PFSK-1 (cell line): Measurements from ENCODE around the gene CNKSR2.

Source experiments
- FOXP2 ChIP-seq: optimal IDR thresholded peaks from 2 replicates; pipeline ENCODE3; 2011; ENCODE audit warnings: borderline replicate concordance, control low read depth, inconsistent platforms; ENCODE audit not compliant: insufficient read depth; ENCODE audit errors: extremely low read length, extremely low read depth
- POLR2AphosphoS5 ChIP-seq: IDR thresholded peaks from 2 replicates; pipeline ENCODE4 v1.6.1; 2012; ENCODE audit warnings: low read depth, mild to moderate bottlenecking, control low read depth, low read length, moderate library complexity
- REST ChIP-seq, 2 experiments: IDR thresholded peaks; 2 replicates each; pipeline versions ENCODE4 v1.6.1 to v1.8.0; 2011 to 2012; ENCODE audit warnings: low read depth in 2 of 2, low read length in 2 of 2, control low read depth in 1 of 2, inconsistent platforms in 1 of 2, mild to moderate bottlenecking in 1 of 2, moderate library complexity in 1 of 2; ENCODE audit not compliant: insufficient read depth in 1 of 2
- SIN3A ChIP-seq: IDR thresholded peaks from 2 replicates; pipeline ENCODE4 v1.6.1; 2012; ENCODE audit warnings: mild to moderate bottlenecking, low read length, moderate library complexity, borderline replicate concordance; ENCODE audit not compliant: insufficient read depth
- TAF1 ChIP-seq: IDR thresholded peaks from 2 replicates; pipeline ENCODE4 v1.6.1; 2012; ENCODE audit warnings: low read length, control low read depth, borderline replicate concordance; ENCODE audit not compliant: insufficient read depth

CNKSR2 gene

GRCh38 chrX:21565025-21565424, 190.8 kb downstream of the CNKSR2 start:
- no peak for TF ChIP-seq SIN3A
- TF ChIP-seq FOXP2, result no peak
- no peak for TF ChIP-seq REST (IDR thresholded peaks at IDR 0.05; ENCODE audit: insufficient read depth in 1 of 2, low read depth in 2 of 2, low read length in 2 of 2)
- no peak for TF ChIP-seq POLR2AphosphoS5
- no peak for TF ChIP-seq TAF1

GRCh38 chrX:21574793-21575192, 200.6 kb downstream of the CNKSR2 start:
- TF ChIP-seq FOXP2 (no peak), REST (IDR thresholded peaks at IDR 0.05; ENCODE audit: insufficient read depth in 1 of 2, low read depth in 2 of 2, low read length in 2 of 2) (no peak), POLR2AphosphoS5 (no peak), TAF1 (no peak), SIN3A (no peak)

DNA sequence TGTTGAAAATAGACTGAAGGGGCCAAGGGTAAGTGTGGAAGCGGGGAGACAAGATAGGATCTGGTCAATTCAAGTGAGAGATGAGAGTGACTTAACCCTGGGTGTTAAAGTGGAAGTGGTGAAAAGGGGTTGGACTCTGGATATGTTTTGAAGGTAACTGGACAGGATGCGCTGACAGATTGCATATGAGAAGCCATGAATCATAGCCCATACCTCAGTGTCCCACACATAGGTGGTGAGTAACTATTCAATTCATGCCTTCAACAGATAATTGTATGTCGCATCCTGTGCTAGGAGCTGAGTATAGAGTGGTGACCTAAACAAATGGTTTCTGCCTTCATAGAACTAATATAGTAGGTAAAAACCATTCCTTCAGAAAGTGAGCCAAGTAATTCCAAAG, 207.3 kb downstream of the CNKSR2 start:
- no peak for TF ChIP-seq SIN3A
- no peak for TF ChIP-seq REST (IDR thresholded peaks at IDR 0.05; ENCODE audit: insufficient read depth in 1 of 2, low read depth in 2 of 2, low read length in 2 of 2)
- TF ChIP-seq FOXP2, result no peak
- no peak for TF ChIP-seq TAF1
- TF ChIP-seq POLR2AphosphoS5, result no peak

DNA sequence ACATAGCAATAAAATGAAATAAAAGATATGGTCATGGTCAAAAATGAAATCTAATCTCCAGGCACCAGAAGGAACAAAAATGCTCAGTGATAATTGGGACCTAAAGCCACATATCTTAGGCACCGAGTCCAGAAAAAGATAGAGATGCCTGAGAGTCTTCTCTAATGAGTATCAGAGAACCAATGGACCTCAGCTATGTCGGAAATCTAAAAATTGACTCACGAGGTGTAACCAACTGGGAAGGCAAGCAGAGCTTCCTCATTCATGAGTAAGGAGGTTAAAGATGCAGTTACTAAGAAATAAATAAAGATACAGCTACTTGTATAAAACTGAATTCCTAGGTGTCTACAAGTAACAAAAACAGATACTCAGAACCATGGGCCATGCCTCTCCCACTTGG, 211.8 kb downstream of the CNKSR2 start:
- TF ChIP-seq SIN3A (no peak), FOXP2 (no peak), REST (IDR thresholded peaks at IDR 0.05; ENCODE audit: insufficient read depth in 1 of 2, low read depth in 2 of 2, low read length in 2 of 2) (no peak), POLR2AphosphoS5 (no peak), TAF1 (no peak)
